ENCODE measurements around the gene ARHGAP15. TPM values are rescaled to one million over a fixed set of nuclear protein-coding genes. Genes with fewer than 3 reads are reported as not detected.

ARHGAP15 gene
- total and polyA plus RNA-seq, 9 donors = 1.5 to 10.0 (median 2.6) TPM

DNA sequence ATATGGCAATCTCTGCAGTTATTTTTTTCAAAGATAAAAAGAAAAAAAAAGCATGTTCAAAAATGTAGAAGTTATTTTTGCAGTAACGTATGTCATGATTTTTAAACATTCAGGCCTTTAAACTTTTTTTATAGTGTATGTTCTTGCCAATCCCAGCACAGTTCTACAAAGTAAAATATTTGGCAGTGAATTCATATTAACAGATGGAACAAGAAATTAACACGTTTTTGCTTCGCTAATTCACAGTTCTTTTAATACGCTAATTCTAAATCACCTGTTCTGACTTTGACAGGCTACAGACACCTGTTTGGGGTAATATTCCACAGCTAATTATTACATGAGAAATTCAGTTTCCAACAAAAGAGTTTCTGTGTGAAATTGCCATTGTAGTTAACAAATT lies 183.2 kb downstream of the ARHGAP15 start:
- Histone ChIP-seq H3K36me3 (no peaks in the 10 kb centered on the region), H3K27me3 (no peaks in the 10 kb centered on the region), H3K4me3 (no peak overlapping the region), H3K27ac (no peak overlapping the region), H3K9me3 (no peaks in the 10 kb centered on the region), H3K4me1 (ENCODE audit: insufficient read depth) (no peaks in the 10 kb centered on the region)
- TF ChIP-seq POLR2A (IDR thresholded peaks at IDR 0.05) (no peak), EP300 (IDR thresholded peaks at IDR 0.05) (no peak)
- TF ChIP-seq, protein P1, sequence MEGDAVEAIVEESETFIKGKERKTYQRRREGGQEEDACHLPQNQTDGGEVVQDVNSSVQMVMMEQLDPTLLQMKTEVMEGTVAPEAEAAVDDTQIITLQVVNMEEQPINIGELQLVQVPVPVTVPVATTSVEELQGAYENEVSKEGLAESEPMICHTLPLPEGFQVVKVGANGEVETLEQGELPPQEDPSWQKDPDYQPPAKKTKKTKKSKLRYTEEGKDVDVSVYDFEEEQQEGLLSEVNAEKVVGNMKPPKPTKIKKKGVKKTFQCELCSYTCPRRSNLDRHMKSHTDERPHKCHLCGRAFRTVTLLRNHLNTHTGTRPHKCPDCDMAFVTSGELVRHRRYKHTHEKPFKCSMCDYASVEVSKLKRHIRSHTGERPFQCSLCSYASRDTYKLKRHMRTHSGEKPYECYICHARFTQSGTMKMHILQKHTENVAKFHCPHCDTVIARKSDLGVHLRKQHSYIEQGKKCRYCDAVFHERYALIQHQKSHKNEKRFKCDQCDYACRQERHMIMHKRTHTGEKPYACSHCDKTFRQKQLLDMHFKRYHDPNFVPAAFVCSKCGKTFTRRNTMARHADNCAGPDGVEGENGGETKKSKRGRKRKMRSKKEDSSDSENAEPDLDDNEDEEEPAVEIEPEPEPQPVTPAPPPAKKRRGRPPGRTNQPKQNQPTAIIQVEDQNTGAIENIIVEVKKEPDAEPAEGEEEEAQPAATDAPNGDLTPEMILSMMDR (IDR thresholded peaks at IDR 0.05) = no peak
- DNase-seq = no peak
- 87 to 90% (median 89%) methylated on average over 4 of the region's 4 CpGs for WGBS, 3 donors
- intact Hi-C loops (cut with DNase I) = no loop called here

DNA sequence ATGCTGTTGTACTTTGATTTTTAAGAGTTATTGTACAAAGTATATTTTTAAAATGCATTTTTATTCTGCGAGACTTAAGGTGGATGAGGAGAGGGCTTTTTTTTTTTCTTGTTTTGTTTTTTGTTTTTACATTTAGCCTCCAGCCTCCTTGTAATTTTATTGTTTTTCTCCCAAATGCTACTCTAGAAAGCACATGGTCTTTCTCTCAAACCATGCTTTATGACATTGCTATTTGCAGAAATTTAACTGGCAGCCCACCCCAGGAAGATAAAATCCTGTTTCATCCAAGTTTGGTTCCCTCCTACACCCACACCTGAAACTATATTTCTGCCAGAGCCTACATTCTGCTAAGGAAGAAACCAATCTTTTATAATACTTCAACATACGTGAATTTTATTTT lies 184.6 kb downstream of the ARHGAP15 start:
- TF ChIP-seq POLR2A (IDR thresholded peaks at IDR 0.05) (no peak), EP300 (IDR thresholded peaks at IDR 0.05) (no peak)
- TF ChIP-seq, protein P1 (IDR thresholded peaks at IDR 0.05) = no peak
- 72 to 84% (median 78%) methylated on average over 2 of the region's 2 CpGs for WGBS, 3 donors
- no peak for DNase-seq
- no peaks in the 10 kb centered on the region for H3K36me3 ChIP-seq
- no peak overlapping the region for H3K27ac ChIP-seq
- intact Hi-C loops (cut with DNase I) = no loop called here
- H3K4me1 ChIP-seq (ENCODE audit: insufficient read depth) = no peaks in the 10 kb centered on the region
- no peaks in the 10 kb centered on the region for H3K27me3 ChIP-seq
- no peak overlapping the region for H3K4me3 ChIP-seq
- no peaks in the 10 kb centered on the region for H3K9me3 ChIP-seq

DNA sequence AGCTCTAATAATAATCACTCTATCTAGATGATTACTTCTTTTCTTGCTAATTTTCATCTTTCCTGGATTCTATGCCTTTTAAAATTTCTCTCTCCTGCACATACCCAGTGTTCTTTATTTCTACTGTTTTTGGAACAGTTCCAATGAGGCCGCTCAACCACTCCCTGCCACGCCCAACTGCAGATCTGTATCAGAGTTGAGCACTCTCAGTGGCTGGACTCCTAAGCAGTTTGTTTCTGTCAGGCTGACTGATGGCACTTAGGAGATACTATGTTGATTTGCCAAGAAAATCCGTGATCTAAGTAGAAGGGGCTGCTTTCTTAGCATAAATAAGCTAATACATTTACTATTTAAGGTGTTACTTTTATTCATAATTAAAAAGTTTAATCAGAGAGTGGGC lies 192.8 kb downstream of the ARHGAP15 start:
- Histone ChIP-seq H3K27ac (no peak overlapping the region), H3K9me3 (no peaks in the 10 kb centered on the region), H3K36me3 (no peaks in the 10 kb centered on the region), H3K4me3 (no peak overlapping the region), H3K4me1 (ENCODE audit: insufficient read depth) (no peaks in the 10 kb centered on the region), H3K27me3 (no peaks in the 10 kb centered on the region)
- intact Hi-C loops (cut with DNase I) = no loop called here
- TF ChIP-seq EP300 (IDR thresholded peaks at IDR 0.05) (no peak), POLR2A (IDR thresholded peaks at IDR 0.05) (no peak)
- TF ChIP-seq, protein P1 (IDR thresholded peaks at IDR 0.05) = no peak
- no peak for DNase-seq
- WGBS, 3 donors = 87 to 92% (median 88%) methylated on average over 3 of the region's 3 CpGs

DNA sequence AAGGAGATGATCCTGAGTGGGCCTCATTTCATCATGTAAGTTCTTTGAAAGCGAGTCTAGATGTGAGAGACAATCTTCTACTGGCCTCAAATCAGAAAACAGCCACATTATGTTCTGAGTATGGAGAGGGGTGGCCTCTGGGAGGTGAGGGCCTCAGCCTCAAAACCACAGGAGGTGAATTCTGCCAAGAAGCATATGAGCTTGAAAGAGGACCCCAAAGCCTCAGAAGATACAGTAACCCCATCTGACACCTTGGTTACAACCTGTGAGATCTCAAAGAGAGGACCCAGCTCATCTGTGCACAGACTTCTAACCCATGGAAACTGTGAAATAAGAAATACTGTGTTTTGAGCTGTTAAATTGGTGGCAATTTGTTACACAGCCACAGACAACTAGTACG lies 200.1 kb downstream of the ARHGAP15 start:
- Histone ChIP-seq H3K36me3 (no peaks in the 10 kb centered on the region), H3K4me1 (ENCODE audit: insufficient read depth) (no peaks in the 10 kb centered on the region), H3K27ac (no peak overlapping the region), H3K9me3 (no peaks in the 10 kb centered on the region), H3K4me3 (no peak overlapping the region), H3K27me3 (no peaks in the 10 kb centered on the region)
- TF ChIP-seq POLR2A (IDR thresholded peaks at IDR 0.05) = no peak
- TF ChIP-seq EP300 (IDR thresholded peaks at IDR 0.05) = no peak
- TF ChIP-seq, protein P1 (IDR thresholded peaks at IDR 0.05) = no peak
- 91 to 94% (median 92%) methylated on average over 2 of the region's 2 CpGs for whole genome bisulfite sequencing, 3 donors
- intact Hi-C loops (cut with DNase I) = no loop called here
- DNase-seq = no peak
